SIG-M5 treated with dmso at 0.1 percent for 504 hours (cell line): ENCODE measurements around the gene TXNDC2.
"Not testable (repeated sequence)": the region's sequence is repeated elsewhere in the genome, so short reads cannot be mapped to it uniquely, and the experiment has no call there.

ENCODE experiments used
- DNase-seq: peaks from one replicate; lab custom pipeline; 2025; ENCODE audit not compliant: unreplicated experiment; lab: John Stamatoyannopoulos, UW

Gene TXNDC2

GRCh38 chr18:9884090-9884489 lies 1.7 kb upstream of the TXNDC2 start:
- DNase-seq = no peak

GRCh38 chr18:9884532-9885140 lies 1.1 kb upstream of the TXNDC2 start:
- no peak for DNase-seq

- DNase-seq = no peak
These were observed 204 bp downstream of the TXNDC2 start for GRCh38 chr18:9886005-9886348.

GRCh38 chr18:9887992-9888391 lies 2.2 kb downstream of the TXNDC2 start:
- DNase-seq = no peak

GRCh38 chr18:9890196-9890595 lies 4.4 kb downstream of the TXNDC2 start:
- no peak for DNase-seq

GRCh38 chr18:9890957-9891356 lies 5.2 kb downstream of the TXNDC2 start:
- DNase-seq = no peak

GRCh38 chr18:9891515-9891914 lies 5.7 kb downstream of the TXNDC2 start:
- not testable (repeated sequence) for DNase-seq

- DNase-seq = no peak
These were observed 8.8 kb downstream of the TXNDC2 start for GRCh38 chr18:9894454-9895068.

- no peak for DNase-seq
These were observed 11.4 kb downstream of the TXNDC2 start for GRCh38 chr18:9897129-9897528.

GRCh38 chr18:9897787-9898291 lies 12.1 kb downstream of the TXNDC2 start:
- DNase-seq = not testable (repeated sequence)

GRCh38 chr18:9898792-9899549 lies 13.2 kb downstream of the TXNDC2 start:
- DNase-seq = peak; percentile 86

GRCh38 chr18:9899550-9899930 lies 13.8 kb downstream of the TXNDC2 start:
- DNase-seq = not testable (repeated sequence)

GRCh38 chr18:9900699-9901098 lies 14.9 kb downstream of the TXNDC2 start:
- DNase-seq = no peak

GRCh38 chr18:9901377-9901776 lies 15.6 kb downstream of the TXNDC2 start:
- no peak for DNase-seq

- peak; percentile 41 for DNase-seq
These were observed 16.5 kb downstream of the TXNDC2 start for GRCh38 chr18:9902264-9902663.

GRCh38 chr18:9902832-9903231 lies 17.1 kb downstream of the TXNDC2 start:
- no peak for DNase-seq

- peak; percentile 23 for DNase-seq
These were observed 19.7 kb downstream of the TXNDC2 start for GRCh38 chr18:9905401-9905922.

GRCh38 chr18:9906481-9906880 lies 20.7 kb downstream of the TXNDC2 start:
- peak; percentile 82 for DNase-seq

- DNase-seq = no peak
These were observed 22.1 kb downstream of the TXNDC2 start for GRCh38 chr18:9907867-9908266.

GRCh38 chr18:9910071-9910470 lies 24.3 kb downstream of the TXNDC2 start:
- no peak for DNase-seq

- DNase-seq = peak; percentile 87
These were observed 24.9 kb downstream of the TXNDC2 start for GRCh38 chr18:9910661-9911060.

- no peak for DNase-seq
These were observed 25.5 kb downstream of the TXNDC2 start for GRCh38 chr18:9911226-9911625.
